Measurements from ENCODE around the gene MGAT3. TPM values are rescaled to one million over a fixed set of nuclear protein-coding genes. Genes with fewer than 3 reads are reported as not detected.

The MGAT3 gene
- total and polyA plus RNA-seq, 8 donors = 0.89 to 12.0 (median 1.6) TPM

DNA sequence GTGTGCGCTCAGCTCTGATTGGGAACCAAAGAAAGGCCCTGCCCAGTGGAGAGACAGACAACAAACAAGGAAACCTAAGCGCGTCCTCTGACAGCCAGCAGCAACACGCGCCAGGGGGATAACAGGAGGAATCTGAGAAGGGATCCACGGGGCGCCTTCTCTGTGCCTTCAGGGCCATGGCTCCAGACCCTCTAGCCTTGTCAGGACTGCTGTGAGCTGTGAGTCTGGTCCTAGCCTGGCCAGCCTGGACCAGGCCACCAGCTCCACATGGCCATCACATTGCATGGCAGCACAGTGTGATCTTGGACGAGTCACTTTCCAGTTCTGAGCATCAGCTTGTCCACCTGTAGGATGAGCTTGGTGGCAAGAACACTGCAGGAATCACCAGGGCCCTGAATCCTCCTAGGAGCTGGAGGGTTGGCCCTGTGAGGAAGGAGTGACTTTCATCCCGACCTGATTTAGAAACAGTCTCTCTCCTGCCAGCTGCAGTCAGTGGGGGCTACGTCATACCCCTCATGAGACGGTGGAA lies 11.8 kb upstream of the MGAT3 start:
- WGBS, 5 donors = 84 to 95% (median 91%) methylated on average over 9 to 11 of the region's 11 CpGs
- intact Hi-C loops (cut with DNase I; ENCODE audit: low total_unique reads) = no loop called here
- H3K9me3 ChIP-seq = no peaks in the 10 kb centered on the region
- TF ChIP-seq POLR2AphosphoS5 (IDR thresholded peaks at IDR 0.05) (no peak), POLR2A (IDR thresholded peaks at IDR 0.05) (no peak), EP300 (IDR thresholded peaks at IDR 0.05) (no peak)
- TF ChIP-seq, protein P1, sequence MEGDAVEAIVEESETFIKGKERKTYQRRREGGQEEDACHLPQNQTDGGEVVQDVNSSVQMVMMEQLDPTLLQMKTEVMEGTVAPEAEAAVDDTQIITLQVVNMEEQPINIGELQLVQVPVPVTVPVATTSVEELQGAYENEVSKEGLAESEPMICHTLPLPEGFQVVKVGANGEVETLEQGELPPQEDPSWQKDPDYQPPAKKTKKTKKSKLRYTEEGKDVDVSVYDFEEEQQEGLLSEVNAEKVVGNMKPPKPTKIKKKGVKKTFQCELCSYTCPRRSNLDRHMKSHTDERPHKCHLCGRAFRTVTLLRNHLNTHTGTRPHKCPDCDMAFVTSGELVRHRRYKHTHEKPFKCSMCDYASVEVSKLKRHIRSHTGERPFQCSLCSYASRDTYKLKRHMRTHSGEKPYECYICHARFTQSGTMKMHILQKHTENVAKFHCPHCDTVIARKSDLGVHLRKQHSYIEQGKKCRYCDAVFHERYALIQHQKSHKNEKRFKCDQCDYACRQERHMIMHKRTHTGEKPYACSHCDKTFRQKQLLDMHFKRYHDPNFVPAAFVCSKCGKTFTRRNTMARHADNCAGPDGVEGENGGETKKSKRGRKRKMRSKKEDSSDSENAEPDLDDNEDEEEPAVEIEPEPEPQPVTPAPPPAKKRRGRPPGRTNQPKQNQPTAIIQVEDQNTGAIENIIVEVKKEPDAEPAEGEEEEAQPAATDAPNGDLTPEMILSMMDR (IDR thresholded peaks at IDR 0.05) = no peak
- no peak for DNase-seq
- peaks cover 0 to 27% (median 20%) of the 10 kb centered on the region in 4 donors for H3K4me1 ChIP-seq
- peaks cover 0 to 51% (median 0%) of the 10 kb centered on the region in 3 donors for H3K27me3 ChIP-seq
- H3K4me3 ChIP-seq = no peak overlapping the region
- H3K36me3 ChIP-seq = no peaks in the 10 kb centered on the region
- H3K27ac ChIP-seq = no peak overlapping the region

DNA sequence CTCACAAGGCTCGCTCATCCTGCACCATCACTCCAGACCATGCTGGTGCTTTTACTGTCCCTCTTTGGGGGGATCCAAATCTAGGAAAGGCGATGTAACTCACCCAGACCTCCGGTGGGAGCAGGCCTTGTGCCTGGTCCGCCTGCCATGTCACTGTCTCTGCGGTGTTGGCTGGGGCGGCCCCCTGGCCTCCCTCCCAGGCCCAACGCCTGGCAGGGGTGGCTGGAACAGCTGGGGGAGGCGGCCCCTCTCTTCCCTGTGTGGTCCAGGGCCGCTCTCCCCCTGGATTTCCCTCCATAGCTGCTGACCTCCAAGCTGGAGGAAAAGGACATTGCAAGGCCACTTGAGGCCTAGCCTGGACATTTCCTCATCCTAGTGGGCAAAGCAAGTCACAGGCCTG lies 11.1 kb upstream of the MGAT3 start:
- no peak overlapping the region for H3K4me3 ChIP-seq
- WGBS, 5 donors = 85 to 92% (median 89%) methylated on average over 9 of the region's 9 CpGs
- no peak for DNase-seq
- TF ChIP-seq EP300 (IDR thresholded peaks at IDR 0.05) = no peak
- TF ChIP-seq POLR2A (IDR thresholded peaks at IDR 0.05) = no peak
- TF ChIP-seq, protein P1 (IDR thresholded peaks at IDR 0.05) = no peak
- no peak for TF ChIP-seq POLR2AphosphoS5 (IDR thresholded peaks at IDR 0.05)
- H3K27me3 ChIP-seq = peaks cover 0 to 46% (median 0%) of the 10 kb centered on the region in 3 donors
- peaks cover 0 to 27% (median 20%) of the 10 kb centered on the region in 4 donors for H3K4me1 ChIP-seq
- intact Hi-C loops (cut with DNase I; ENCODE audit: low total_unique reads) = no loop called here
- H3K9me3 ChIP-seq = no peaks in the 10 kb centered on the region
- no peaks in the 10 kb centered on the region for H3K36me3 ChIP-seq
- H3K27ac ChIP-seq = peak overlapping the region in 2 of 5 donors; percentile 58 to 65

DNA sequence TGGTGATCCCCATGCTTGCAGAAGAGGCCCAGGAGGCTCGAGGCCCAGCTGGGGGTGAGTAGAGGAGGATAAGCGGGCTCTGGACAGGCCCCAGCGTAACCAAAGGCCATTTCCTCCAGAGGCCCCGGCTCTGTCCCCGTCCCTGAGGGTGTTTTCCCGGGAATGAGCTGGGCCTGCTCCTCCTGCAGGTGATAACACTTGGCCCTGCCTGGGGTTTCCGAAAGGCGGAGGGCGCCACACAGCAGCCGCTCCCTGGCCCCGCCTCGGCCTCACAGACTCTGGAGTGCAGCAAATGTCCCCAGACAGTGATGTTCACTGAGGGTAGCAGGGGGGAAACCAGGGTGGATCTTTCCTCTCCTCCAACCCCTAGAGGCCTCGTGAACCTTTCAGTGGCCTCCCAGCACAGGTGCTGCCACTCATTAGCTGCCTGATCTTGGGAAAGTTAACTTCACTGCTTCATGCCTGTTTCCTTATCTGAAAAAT lies 10.5 kb upstream of the MGAT3 start:
- Histone ChIP-seq H3K36me3 (no peaks in the 10 kb centered on the region), H3K4me1 (peaks cover 0 to 27% (median 20%) of the 10 kb centered on the region in 4 donors), H3K27ac (peak overlapping the region in 3 of 5 donors; percentile 1 to 65 (median 58)), H3K4me3 (no peak overlapping the region), H3K9me3 (no peaks in the 10 kb centered on the region), H3K27me3 (peaks cover 0 to 42% (median 0%) of the 10 kb centered on the region in 3 donors)
- peak; percentile 68 to 71 for DNase-seq
- WGBS, 5 donors = 22 to 78% (median 49%) methylated on average over 12 to 13 of the region's 13 CpGs
- peak in 1 of 3 donors; percentile 45 for TF ChIP-seq POLR2AphosphoS5 (IDR thresholded peaks at IDR 0.05)
- TF ChIP-seq POLR2A (IDR thresholded peaks at IDR 0.05) = no peak
- intact Hi-C loops (cut with DNase I; ENCODE audit: low total_unique reads) = no loop called here

DNA sequence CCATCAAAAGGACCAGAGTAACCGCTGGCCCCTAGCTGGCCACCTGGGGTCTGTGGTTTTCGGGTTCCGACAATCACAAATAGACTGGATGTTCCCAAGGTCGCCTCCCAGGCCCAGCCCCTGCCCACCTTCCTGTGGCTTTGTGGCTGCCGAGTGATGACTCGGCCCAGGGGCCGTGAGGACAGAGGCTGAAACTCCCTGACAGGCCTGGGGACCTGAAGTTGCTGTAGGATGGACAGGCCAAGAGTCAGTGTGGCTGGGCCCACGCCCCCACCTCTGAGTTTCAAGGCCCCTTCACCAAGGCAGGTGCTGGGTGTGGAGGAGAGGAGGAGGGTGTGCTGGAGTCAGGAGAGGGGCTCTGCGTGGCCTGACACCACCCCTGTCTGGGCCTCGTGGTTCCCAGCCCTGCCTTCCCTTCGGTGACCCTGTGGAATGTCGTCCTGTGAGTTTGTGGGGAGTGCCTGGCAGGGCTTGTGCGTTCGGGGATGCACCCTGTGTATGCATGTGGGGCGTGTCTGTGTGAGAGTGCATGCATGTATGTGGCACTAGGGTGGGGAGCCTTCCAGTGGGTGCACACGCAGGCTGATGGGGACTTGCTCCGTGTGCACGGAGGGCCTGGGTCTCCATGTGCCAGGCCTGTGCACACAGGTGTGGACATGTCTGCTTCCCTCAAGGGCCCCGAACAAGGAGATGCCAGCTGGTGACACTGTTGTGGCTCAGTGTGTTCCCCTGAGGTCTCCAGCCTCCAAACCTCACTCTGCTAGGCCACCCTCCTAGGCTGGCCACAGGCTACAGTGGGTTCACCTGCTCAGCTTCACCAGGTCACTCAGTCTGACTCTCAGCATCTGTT lies 8.4 kb upstream of the MGAT3 start:
- no peaks in the 10 kb centered on the region for H3K9me3 ChIP-seq
- intact Hi-C loops (cut with DNase I; ENCODE audit: low total_unique reads) = no loop called here
- H3K4me1 ChIP-seq = peaks cover 4 to 38% (median 24%) of the 10 kb centered on the region in 4 donors
- H3K27ac ChIP-seq = peak overlapping the region in 2 of 5 donors; percentile 14 to 27
- peaks cover 0 to 30% (median 0%) of the 10 kb centered on the region in 3 donors for H3K27me3 ChIP-seq
- peak in 2 of 3 donors; percentile 12 to 46 for TF ChIP-seq POLR2AphosphoS5 (IDR thresholded peaks at IDR 0.05)
- TF ChIP-seq POLR2A (IDR thresholded peaks at IDR 0.05) = no peak
- TF ChIP-seq, protein P1 (IDR thresholded peaks at IDR 0.05) = no peak
- TF ChIP-seq EP300 (IDR thresholded peaks at IDR 0.05) = no peak
- 56 to 72% (median 62%) methylated on average over 14 to 19 of the region's 19 CpGs for WGBS, 5 donors
- peak overlapping the region in 1 of 4 donors; percentile 6 for H3K4me3 ChIP-seq
- peak; percentile 59 to 92 for DNase-seq
- H3K36me3 ChIP-seq = no peaks in the 10 kb centered on the region
